ENCODE measurements around the gene SPTLC1. TPM values are rescaled to one million over a fixed set of nuclear protein-coding genes. Genes with fewer than 3 reads are reported as not detected.

SPTLC1 gene
- total and polyA plus RNA-seq, 2 experiments from 2014 or later, result 54.8 to 100 TPM

GRCh38 chr9:92142329-92142728 lies 27.1 kb upstream of the SPTLC1 start:
- TF ChIP-seq CTCF (conservative IDR thresholded peaks at IDR 0.05; ENCODE audit: low read depth in 2 of 2) (no peak), CREB1 (CRISPR knock-in tag; IDR thresholded peaks at IDR 0.05; ENCODE audit: low read depth) (no peak), JUNB (IDR thresholded peaks at IDR 0.05; ENCODE audit: unreplicated experiment) (no peak), EZH2phosphoT487 (IDR thresholded peaks at IDR 0.05; ENCODE audit: unreplicated experiment) (no peak), EZH2 (IDR thresholded peaks at IDR 0.05; ENCODE audit: low read depth, unreplicated experiment) (no peak), ZNF114 (CRISPR knock-in tag; IDR thresholded peaks at IDR 0.05) (no peak), ZNF462 (CRISPR knock-in tag; IDR thresholded peaks at IDR 0.05) (no peak), NANOG (IDR thresholded peaks at IDR 0.05; ENCODE audit: borderline replicate concordance) (no peak), ETS1 (IDR thresholded peaks at IDR 0.05) (no peak)
- Histone ChIP-seq H3K27ac (ENCODE audit: low read depth) (no peak overlapping the region), H3K4me3 (no peak overlapping the region), H3F3A (replicated peaks; ENCODE audit: low read depth) (no peaks in the 10 kb centered on the region), H4K20me1 (replicated peaks; ENCODE audit: insufficient read depth) (no peaks in the 10 kb centered on the region), H3K9me2 (ENCODE audit: insufficient read depth) (no peaks in the 10 kb centered on the region), H3K4me1 (ENCODE audit: insufficient read depth) (peaks cover 17% of the 10 kb centered on the region), H3K4me2 (no peak overlapping the region), H3K36me3 (ENCODE audit: insufficient read depth) (no peaks in the 10 kb centered on the region), H3K27me3 (ENCODE audit: insufficient read depth) (peaks cover 23% of the 10 kb centered on the region), H3K79me2 (replicated peaks; ENCODE audit: insufficient read depth) (no peaks in the 10 kb centered on the region), H2AFZ (no peak overlapping the region)
- DNase-seq (ENCODE audit: low spot score) (no peak), ATAC-seq (no peak)
- Mint-ChIP-seq H3K4me3 (0 out of 3 replicates have a peak overlapping the region, but pooled peaks have one; percentile 71), H3K9me3 (no peaks in the 10 kb centered on the region), H3K27ac (no peak overlapping the region), H3K36me3 (ENCODE audit: low read depth) (no peaks in the 10 kb centered on the region), H3K4me1 (peaks cover 20% of the 10 kb centered on the region), H3K27me3 (ENCODE audit: insufficient read depth, low read depth, poor library complexity) (peaks cover 35% of the 10 kb centered on the region)
